Measurements from ENCODE around the gene GPR37L1.
"Not testable (repeated sequence)": the region's sequence is repeated elsewhere in the genome, so short reads cannot be mapped to it uniquely, and the experiment has no call there.

GPR37L1 gene

DNA sequence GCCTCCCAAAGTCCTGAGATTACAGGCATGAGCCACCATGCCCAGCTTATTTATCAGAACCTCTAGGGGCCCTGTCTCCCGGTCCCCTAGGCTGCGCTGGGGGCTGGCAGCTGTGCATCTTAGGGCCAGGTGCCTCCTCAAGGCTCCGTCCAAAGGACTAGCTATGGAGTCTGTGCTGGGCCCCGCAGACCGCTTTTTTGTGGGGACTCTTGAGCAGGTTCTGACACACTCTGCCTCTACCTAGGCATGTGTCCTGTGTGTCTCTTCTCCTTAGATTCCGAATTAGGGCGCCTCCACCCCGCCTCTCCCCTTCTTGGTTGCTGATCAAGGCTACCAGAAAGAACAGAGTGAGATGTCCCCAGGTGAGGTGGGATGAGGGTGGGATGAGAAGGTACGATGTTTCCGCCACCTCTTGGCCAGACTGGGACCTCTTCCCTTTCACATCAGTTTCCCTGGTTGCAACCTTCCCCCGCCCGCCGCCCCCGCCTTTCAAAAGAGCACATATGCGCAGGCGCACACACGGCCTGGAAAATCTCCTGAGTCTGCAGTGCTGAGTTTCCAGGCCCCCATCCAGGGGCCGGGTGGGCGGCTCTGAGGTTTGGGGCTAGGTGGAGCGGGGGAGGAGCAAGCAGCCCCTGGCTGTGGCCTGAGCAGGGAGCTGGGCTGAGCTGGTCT lies 42.7 kb downstream of the GPR37L1 start:
- Histone ChIP-seq H3K27me3 (ENCODE audit: control insufficient read depth, insufficient read depth, low read length) (no peaks in the 10 kb centered on the region), H3K9ac (ENCODE audit: low read length) (no peak overlapping the region), H3K9me3 (ENCODE audit: control insufficient read depth, insufficient read depth, low read depth, low read length) (no peaks in the 10 kb centered on the region), H3K36me3 (ENCODE audit: control insufficient read depth, insufficient read depth, low read length) (no peaks in the 10 kb centered on the region), H3K4me3 (ENCODE audit: low read depth, low read length) (no peak overlapping the region), H3K4me1 (ENCODE audit: control insufficient read depth, insufficient read depth, low read length) (peaks cover 39% of the 10 kb centered on the region), H3K27ac (ENCODE audit: low read depth, low read length) (no peak overlapping the region)

DNA sequence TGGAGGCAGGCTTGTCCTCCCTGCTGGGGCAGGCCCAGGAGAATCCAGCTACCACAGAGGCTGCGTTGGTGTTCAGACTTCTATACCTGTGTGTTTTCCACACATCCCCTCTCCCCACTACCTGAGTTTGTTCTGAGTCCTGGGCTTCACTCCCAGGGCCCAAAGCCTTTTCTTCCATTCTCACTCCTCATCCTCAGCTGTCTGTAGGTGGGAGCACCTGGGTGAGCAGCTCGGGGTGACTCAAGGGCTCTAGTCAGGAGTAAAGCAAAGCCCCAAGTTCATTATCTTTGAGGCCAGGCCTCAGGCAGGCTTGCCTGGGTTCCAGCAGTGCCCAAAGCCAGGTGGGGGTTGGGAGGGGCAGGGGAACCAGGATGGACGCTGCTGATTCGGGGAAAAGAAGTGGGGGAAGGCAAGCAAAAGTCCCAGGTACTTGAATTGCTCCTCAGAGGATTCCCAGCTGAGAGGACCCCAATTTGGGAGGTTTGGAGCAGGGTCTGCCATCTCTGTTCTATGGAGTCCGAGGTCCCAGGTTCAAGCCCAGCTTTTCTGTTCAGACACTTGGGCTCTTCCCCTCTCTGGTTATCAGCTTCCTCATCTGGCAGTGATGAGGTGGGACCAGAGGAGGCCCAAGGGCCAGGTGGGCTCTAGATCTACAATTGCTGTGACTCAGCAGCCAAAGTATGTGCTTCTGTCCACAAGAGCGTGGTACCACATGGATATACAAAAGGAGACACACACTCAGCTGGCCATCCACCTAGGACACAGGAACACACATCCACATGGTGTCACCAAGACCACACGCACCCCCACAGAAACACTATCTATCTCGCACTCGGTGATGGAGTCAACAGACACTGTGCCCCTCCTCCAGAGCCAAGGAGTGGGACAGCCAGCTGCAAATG lies 43.5 kb downstream of the GPR37L1 start:
- no peak overlapping the region for H3K4me3 ChIP-seq (ENCODE audit: low read depth, low read length)

GRCh38 chr1:202167054-202167453 lies 44.3 kb downstream of the GPR37L1 start:
- not testable (repeated sequence) for H3K27me3 ChIP-seq (ENCODE audit: control insufficient read depth, insufficient read depth, low read length); H3K4me3 ChIP-seq (ENCODE audit: low read depth, low read length); H3K27ac ChIP-seq (ENCODE audit: low read depth, low read length); H3K9ac ChIP-seq (ENCODE audit: low read length); H3K9me3 ChIP-seq (ENCODE audit: control insufficient read depth, insufficient read depth, low read depth, low read length); H3K36me3 ChIP-seq (ENCODE audit: control insufficient read depth, insufficient read depth, low read length)
- peaks cover 28% of the 10 kb centered on the region for H3K4me1 ChIP-seq (ENCODE audit: control insufficient read depth, insufficient read depth, low read length)

More for the DNA sequence above, 43.5 kb downstream of the GPR37L1 start:
- Histone ChIP-seq H3K4me1 (ENCODE audit: control insufficient read depth, insufficient read depth, low read length) (peaks cover 32% of the 10 kb centered on the region), H3K9ac (ENCODE audit: low read length) (no peak overlapping the region), H3K27me3 (ENCODE audit: control insufficient read depth, insufficient read depth, low read length) (no peaks in the 10 kb centered on the region), H3K36me3 (ENCODE audit: control insufficient read depth, insufficient read depth, low read length) (no peaks in the 10 kb centered on the region), H3K9me3 (ENCODE audit: control insufficient read depth, insufficient read depth, low read depth, low read length) (no peaks in the 10 kb centered on the region), H3K27ac (ENCODE audit: low read depth, low read length) (no peak overlapping the region)

- peaks cover 20% of the 10 kb centered on the region for H3K4me1 ChIP-seq (ENCODE audit: control insufficient read depth, insufficient read depth, low read length)
- no peaks in the 10 kb centered on the region for H3K9me3 ChIP-seq (ENCODE audit: control insufficient read depth, insufficient read depth, low read depth, low read length)
- H3K9ac ChIP-seq (ENCODE audit: low read length): no peak overlapping the region
- H3K36me3 ChIP-seq (ENCODE audit: control insufficient read depth, insufficient read depth, low read length): no peaks in the 10 kb centered on the region
- no peak overlapping the region for H3K27ac ChIP-seq (ENCODE audit: low read depth, low read length)
- no peak overlapping the region for H3K4me3 ChIP-seq (ENCODE audit: low read depth, low read length)
- H3K27me3 ChIP-seq (ENCODE audit: control insufficient read depth, insufficient read depth, low read length): no peaks in the 10 kb centered on the region
Observed at GRCh38 chr1:202167708-202168415, 45.1 kb downstream of the GPR37L1 start.

DNA sequence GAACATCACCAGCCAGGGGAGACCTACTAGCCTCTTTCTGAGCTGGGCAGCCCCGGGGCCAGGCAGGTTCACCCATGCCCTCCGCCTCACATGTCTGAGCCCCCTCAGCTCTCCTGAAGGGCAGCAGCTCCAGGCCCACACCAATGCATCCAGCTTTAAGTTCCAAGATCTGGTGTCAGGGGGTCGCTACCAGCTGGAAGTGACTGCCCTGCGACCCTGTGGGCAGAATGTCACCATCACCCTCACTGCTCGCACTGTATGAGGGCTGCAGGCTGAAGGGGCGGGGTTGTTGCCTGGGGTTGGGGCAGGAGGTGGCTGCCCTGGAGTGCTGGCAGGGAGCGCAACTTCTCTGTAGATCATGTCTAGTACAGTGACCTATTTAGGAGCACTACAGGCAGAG lies 46.1 kb downstream of the GPR37L1 start:
- H3K36me3 ChIP-seq (ENCODE audit: control insufficient read depth, insufficient read depth, low read length): no peaks in the 10 kb centered on the region
- no peaks in the 10 kb centered on the region for H3K27me3 ChIP-seq (ENCODE audit: control insufficient read depth, insufficient read depth, low read length)
- H3K9me3 ChIP-seq (ENCODE audit: control insufficient read depth, insufficient read depth, low read depth, low read length): no peaks in the 10 kb centered on the region
- H3K27ac ChIP-seq (ENCODE audit: low read depth, low read length): no peak overlapping the region
- no peak overlapping the region for H3K4me3 ChIP-seq (ENCODE audit: low read depth, low read length)
- H3K9ac ChIP-seq (ENCODE audit: low read length): no peak overlapping the region
- peaks cover 11% of the 10 kb centered on the region for H3K4me1 ChIP-seq (ENCODE audit: control insufficient read depth, insufficient read depth, low read length)

DNA sequence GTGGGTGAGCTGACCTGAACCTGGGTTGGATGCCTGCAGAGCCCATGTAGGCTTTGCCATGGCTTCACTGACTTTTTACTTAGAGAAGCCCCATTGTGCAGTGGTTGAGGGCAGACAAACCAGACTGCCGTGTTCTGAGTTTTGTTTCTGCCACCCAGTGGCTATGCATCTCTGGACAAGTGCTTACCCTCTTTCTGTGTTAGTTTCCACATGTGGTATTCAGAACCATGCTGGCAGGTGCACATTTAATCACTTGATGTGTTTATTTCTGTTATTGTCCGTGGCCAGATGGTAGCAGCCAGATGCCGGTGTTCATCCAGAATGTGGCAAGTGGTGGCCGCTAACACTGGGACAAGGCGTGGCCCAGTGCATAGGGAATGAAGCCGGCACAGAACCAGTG lies 48.0 kb downstream of the GPR37L1 start:
- Histone ChIP-seq H3K9ac (ENCODE audit: low read length) (no peak overlapping the region), H3K36me3 (ENCODE audit: control insufficient read depth, insufficient read depth, low read length) (no peaks in the 10 kb centered on the region)

DNA sequence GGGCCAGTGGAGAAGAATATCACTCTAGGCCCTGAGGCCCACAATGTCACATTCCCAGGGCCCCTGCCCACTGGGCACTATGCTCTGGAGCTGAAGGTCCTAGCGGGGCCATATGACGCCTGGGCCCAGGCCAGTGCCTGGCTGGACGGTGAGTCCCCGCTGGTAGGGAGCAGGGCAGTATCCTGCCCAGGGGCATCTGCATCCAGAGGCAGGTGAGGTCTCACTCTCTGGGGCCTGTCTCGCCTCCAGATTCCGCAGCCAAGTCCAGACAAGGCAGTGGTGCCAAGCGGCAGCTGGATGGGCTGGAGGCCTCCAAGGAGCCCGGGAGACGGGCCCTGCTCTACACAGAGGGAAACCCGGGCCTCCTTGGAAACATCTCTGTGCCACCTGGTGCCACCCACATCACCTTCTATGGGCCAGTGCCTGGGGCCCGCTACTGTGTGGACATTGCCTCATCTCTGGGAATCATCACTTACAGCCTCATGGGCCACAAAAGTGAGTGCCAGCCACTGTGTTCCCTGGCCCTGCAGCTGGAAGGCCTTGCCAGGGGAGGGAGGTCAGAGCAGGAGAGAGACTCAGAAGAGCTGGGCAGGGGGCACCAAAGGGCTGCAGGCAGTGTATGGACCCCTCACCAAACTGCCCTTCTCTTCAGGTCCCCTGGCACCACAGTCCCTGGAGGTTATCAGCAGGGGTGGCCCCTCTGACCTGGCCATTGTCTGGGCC lies 48.7 kb downstream of the GPR37L1 start:
- Histone ChIP-seq H3K27me3 (ENCODE audit: control insufficient read depth, insufficient read depth, low read length) (no peaks in the 10 kb centered on the region), H3K9me3 (ENCODE audit: control insufficient read depth, insufficient read depth, low read depth, low read length) (no peaks in the 10 kb centered on the region), H3K9ac (ENCODE audit: low read length) (no peak overlapping the region), H3K4me3 (ENCODE audit: low read depth, low read length) (no peak overlapping the region), H3K36me3 (ENCODE audit: control insufficient read depth, insufficient read depth, low read length) (no peaks in the 10 kb centered on the region), H3K4me1 (ENCODE audit: control insufficient read depth, insufficient read depth, low read length) (no peaks in the 10 kb centered on the region), H3K27ac (ENCODE audit: low read depth, low read length) (no peak overlapping the region)

More for the DNA sequence above, 48.0 kb downstream of the GPR37L1 start:
- peaks cover 6% of the 10 kb centered on the region for H3K4me1 ChIP-seq (ENCODE audit: control insufficient read depth, insufficient read depth, low read length)
- no peaks in the 10 kb centered on the region for H3K9me3 ChIP-seq (ENCODE audit: control insufficient read depth, insufficient read depth, low read depth, low read length)
- H3K27ac ChIP-seq (ENCODE audit: low read depth, low read length): no peak overlapping the region
- H3K4me3 ChIP-seq (ENCODE audit: low read depth, low read length): no peak overlapping the region
- H3K27me3 ChIP-seq (ENCODE audit: control insufficient read depth, insufficient read depth, low read length): no peaks in the 10 kb centered on the region

- Histone ChIP-seq H3K27ac (ENCODE audit: low read depth, low read length) (no peak overlapping the region), H3K4me3 (ENCODE audit: low read depth, low read length) (no peak overlapping the region), H3K4me1 (ENCODE audit: control insufficient read depth, insufficient read depth, low read length) (no peaks in the 10 kb centered on the region), H3K9ac (ENCODE audit: low read length) (no peak overlapping the region), H3K27me3 (ENCODE audit: control insufficient read depth, insufficient read depth, low read length) (no peaks in the 10 kb centered on the region), H3K9me3 (ENCODE audit: control insufficient read depth, insufficient read depth, low read depth, low read length) (no peaks in the 10 kb centered on the region), H3K36me3 (ENCODE audit: control insufficient read depth, insufficient read depth, low read length) (no peaks in the 10 kb centered on the region)
Observed at GRCh38 chr1:202172015-202172355, 49.3 kb downstream of the GPR37L1 start.

DNA sequence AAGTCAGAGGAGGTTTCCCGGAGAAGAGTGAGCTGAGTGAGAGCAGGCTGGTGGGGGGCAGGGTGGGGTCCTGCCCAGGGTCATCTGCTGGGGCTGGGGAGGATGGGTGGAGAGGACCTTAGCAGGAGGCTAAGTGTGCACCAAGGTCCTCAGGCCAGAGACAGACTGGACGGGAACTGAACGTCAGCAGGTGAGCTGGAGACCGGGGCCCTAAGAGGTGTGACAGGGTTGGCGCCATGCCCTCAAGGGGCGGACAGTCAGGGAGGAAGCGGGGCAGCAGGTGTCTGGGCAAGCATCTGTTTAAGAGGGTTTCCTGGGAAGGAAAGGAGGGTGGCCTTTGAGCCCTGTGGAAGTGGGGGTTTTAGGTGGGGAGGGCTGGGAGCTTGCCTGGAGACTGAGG lies 51.3 kb downstream of the GPR37L1 start:
- H3K9ac ChIP-seq (ENCODE audit: low read length): no peak overlapping the region
- H3K27ac ChIP-seq (ENCODE audit: low read depth, low read length): no peak overlapping the region
- H3K9me3 ChIP-seq (ENCODE audit: control insufficient read depth, insufficient read depth, low read depth, low read length): no peaks in the 10 kb centered on the region
- no peaks in the 10 kb centered on the region for H3K36me3 ChIP-seq (ENCODE audit: control insufficient read depth, insufficient read depth, low read length)
- H3K4me1 ChIP-seq (ENCODE audit: control insufficient read depth, insufficient read depth, low read length): no peaks in the 10 kb centered on the region
- H3K4me3 ChIP-seq (ENCODE audit: low read depth, low read length): no peak overlapping the region
- H3K27me3 ChIP-seq (ENCODE audit: control insufficient read depth, insufficient read depth, low read length): no peaks in the 10 kb centered on the region

DNA sequence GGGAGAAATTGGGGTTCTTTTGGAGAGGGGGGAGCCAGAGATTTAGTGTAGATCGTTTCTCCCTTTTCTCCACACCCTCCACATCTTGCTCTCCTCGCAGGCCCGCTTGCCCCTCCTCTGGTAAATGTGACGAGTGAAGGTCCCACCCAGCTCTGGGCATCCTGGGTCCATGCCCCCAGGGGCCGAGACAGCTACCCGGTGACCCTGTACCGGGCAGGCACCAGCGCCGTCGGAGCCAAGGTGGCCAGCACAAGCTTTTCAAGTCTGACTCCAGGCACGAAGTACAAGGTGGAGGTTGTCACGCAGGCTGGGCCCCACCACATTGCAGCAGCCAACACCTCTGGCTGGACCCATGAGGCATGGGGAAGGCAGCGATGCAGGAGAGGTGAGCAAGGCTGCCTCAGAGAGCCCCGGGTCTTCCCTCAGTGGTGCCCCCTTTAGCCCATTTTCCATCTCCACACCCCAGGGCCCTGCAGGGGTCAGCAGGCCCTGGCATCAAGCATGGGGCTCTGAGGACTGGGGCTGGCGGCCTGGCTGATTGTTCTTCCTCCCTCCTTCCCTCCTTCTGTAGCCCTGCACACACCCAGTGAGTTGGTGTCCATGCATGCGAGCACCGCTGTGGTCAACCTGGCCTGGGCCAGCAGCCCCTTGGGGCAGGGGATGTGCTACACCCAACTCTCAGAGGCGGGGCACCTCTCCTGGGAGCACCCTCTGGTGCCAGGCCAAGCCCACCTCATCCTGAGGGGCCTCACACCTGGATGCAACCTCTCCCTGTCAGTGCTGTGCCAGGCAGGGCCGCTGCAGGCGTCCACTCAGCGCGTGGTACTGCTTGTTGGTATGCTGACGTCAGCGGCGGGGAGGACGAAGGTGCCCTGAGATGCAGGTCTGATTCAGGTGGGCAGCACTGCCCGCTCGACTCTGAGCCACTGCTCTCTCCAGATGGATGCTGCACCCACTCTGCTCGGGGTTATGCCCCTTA lies 54.5 kb downstream of the GPR37L1 start:
- Histone ChIP-seq H3K9ac (ENCODE audit: low read length) (no peak overlapping the region), H3K27me3 (ENCODE audit: control insufficient read depth, insufficient read depth, low read length) (peaks cover 3% of the 10 kb centered on the region; the same call in 1 of the 2 replicates)

More for the DNA sequence above, 54.5 kb downstream of the GPR37L1 start:
- H3K27ac ChIP-seq (ENCODE audit: low read depth, low read length): no peak overlapping the region
- H3K36me3 ChIP-seq (ENCODE audit: control insufficient read depth, insufficient read depth, low read length): no peaks in the 10 kb centered on the region
- no peak overlapping the region for H3K4me3 ChIP-seq (ENCODE audit: low read depth, low read length)
- no peaks in the 10 kb centered on the region for H3K4me1 ChIP-seq (ENCODE audit: control insufficient read depth, insufficient read depth, low read length)
- no peaks in the 10 kb centered on the region for H3K9me3 ChIP-seq (ENCODE audit: control insufficient read depth, insufficient read depth, low read depth, low read length)
